ENCODE data around the gene SLC25A21.
"Not testable (repeated sequence)": the region's sequence is repeated elsewhere in the genome, so short reads cannot be mapped to it uniquely, and the experiment has no call there.

Gene SLC25A21

DNA sequence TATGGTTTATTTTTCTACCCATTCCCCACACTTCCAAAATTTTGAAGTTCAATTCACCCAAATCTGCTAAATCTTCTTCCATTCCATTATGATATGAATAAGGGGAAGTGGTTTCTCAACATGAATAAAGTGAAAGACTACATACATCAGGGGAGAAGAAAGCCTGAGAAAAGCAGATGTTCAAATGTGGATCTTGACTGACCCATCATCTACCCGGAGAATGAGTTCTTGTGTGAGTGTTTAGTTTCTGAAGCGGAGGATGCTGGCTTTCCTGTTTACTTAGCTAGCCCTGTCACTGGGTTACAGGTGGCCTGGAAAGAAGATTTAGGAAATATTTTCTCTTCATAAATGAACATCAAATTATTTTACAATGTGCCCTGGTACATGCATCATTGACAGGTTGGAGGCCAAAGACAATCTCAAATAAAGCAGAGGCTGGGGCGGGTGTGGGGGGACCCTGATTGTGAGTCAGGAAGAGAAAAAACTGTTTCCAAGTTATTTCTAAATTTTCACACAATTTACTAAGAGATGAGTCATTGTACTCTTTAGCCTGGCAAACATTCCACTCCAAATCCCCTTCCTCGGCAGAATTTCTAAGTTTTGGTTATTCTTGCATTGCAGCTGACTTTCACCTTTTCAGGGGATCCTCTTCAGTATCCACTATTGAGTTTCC is 135.6 kb downstream of the SLC25A21 start:
- DNase-seq, result no peak

GRCh38 chr14:37035401-37035800 is 137.0 kb downstream of the SLC25A21 start:
- DNase-seq, result no peak

DNA sequence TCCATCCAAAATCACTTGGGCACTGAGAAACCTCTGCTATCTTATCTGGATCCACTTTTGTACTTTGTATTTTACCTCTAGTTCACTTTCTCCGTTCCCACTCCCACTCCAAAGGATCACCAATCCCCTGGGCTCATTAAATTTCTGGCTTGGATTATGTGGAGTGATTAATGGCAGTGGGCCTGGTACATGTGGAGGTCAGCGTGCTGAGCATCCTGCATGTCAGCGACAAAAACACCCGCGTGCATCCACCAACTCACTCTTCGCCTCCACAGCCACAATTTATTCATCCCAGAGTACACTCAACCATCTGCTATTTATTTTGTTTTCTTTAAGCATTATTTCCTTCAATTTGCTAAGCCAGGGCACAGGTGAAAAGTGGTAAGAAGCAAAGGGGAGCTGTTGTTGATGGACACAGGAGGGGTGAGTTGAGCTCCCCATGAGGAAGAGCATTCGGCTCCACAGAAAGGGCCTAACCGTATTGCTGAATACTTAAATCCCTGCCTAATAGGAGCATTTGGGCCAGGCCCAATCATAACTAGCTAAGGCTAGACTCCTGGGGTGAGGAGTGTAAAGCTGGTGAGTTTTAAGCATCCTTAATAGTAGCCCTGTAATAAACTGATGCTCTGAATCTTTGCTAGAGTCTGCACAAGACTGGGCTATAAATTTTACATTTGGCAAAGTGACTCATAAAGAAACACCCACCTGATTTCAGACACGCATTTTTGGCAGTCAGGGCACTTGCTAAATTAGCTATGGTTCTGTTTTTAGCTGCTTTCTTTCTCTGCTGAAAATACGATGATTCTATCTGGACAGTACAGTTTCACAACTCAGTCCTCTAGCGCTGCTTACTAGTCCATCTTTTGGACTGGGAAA is 137.8 kb downstream of the SLC25A21 start:
- DNase-seq, result no peak

DNA sequence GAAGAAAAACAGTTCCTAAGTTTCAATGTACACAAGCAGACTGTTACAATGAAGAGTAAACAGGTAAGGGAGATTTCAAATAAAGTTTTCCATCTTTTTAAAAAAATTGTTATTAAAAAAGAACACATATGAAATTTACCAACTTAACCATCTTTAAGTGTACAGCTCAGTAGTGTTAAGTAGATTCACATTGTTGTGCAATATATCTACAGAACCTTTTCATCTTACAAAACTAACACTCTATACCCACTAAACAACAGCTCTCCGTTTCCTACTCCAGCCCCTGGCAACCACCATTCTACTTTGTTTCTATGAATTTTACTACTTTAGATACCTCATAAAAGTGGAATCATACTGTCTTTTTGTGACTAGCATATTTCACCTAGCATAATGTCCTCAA is 139.5 kb downstream of the SLC25A21 start:
- no peak for DNase-seq

DNA sequence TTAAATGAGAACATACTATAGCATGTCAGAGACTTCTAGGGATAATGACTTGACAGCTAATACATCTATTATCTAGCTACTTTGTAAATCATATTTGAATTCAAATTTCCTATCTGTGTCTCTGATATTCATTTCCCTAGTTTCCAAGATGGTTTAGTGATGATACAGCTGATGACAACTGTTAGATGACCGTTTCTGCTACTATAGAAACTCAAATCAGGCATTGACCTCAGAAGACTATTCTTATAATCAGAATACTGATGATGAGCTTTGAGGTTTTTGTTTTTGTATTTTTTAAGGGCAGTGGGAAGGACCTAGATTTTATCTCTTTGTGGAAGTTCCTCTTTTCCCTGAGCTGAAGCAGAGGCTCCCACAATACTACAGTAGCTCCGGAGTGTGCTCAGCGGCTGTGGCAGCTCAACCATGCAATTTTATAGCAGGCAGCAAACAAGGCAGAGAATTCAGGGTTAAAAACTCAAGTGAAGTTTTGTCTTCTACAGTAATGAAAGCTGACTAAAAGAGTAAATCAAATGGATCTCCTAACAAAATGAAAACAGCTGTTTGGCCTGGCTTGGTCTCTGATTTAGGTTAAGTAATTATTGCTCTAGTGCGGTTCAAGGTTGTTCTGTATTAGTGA is 145.1 kb downstream of the SLC25A21 start:
- no peak for DNase-seq

GRCh38 chr14:37023875-37024565 is 148.4 kb downstream of the SLC25A21 start:
- no peak for DNase-seq

DNA sequence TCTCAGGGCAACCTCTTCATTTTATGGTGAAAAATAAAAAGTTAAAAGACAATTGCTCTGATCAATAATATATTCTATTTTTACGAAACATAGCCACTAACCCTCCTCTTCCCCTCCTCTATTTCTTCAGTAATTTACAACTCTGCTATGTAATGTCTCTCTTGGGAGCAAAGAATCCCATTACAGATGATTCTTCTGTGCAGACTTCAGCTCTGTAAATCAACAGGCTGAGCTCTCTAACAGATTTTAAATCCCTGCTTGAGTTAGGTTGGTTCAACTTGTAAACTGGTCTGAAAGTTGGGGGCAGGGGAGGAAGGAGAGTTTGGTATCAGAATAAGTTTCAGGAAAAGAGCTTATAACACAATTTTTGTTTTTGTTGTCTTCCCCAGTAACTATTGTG is 151.0 kb downstream of the SLC25A21 start:
- DNase-seq, result no peak

DNA sequence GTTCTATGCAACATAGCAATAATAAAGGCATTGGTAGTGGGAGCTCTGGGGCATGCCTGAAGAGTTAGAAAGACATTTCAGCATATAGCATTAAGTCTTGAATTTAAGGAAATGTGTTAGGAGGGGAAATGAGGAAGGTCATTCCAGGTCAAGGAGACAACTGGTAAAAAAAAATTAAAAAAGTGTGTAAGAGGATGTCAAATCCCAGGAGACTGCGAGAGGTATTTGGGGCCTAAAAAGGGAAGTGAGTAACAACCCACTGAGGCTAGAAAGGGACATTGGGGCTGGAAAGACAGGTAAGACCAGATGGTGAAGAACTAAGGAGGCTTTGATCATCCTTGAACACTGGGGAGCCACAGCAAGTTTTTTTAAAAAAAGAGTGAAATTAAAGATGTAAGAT is 152.9 kb downstream of the SLC25A21 start:
- DNase-seq, result no peak

GRCh38 chr14:37018571-37019240 is 153.7 kb downstream of the SLC25A21 start:
- no peak for DNase-seq

DNA sequence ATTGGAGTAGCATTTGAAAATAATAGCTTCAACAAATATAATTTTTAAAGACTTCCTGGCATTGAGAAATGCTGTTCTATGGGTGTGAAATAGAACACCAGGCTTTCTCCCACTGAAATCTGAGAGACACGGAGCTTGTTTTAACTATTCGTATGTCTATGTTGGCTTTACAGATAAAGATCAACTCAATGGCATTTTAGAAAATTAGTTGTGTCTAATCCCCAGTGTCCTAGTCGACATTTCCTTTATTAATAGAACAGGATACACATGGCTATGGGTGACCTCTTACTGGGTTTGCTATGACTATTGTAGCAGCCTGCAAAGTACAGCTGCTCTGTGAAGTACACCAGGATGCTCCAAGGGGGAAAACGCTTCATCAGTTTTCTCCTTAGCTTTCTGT is 159.3 kb downstream of the SLC25A21 start:
- DNase-seq, result no peak

- no peak for DNase-seq
These were observed 173.7 kb downstream of the SLC25A21 start for GRCh38 chr14:36998686-36999085.

GRCh38 chr14:36997843-36998242 is 174.6 kb downstream of the SLC25A21 start:
- no peak for DNase-seq

DNA sequence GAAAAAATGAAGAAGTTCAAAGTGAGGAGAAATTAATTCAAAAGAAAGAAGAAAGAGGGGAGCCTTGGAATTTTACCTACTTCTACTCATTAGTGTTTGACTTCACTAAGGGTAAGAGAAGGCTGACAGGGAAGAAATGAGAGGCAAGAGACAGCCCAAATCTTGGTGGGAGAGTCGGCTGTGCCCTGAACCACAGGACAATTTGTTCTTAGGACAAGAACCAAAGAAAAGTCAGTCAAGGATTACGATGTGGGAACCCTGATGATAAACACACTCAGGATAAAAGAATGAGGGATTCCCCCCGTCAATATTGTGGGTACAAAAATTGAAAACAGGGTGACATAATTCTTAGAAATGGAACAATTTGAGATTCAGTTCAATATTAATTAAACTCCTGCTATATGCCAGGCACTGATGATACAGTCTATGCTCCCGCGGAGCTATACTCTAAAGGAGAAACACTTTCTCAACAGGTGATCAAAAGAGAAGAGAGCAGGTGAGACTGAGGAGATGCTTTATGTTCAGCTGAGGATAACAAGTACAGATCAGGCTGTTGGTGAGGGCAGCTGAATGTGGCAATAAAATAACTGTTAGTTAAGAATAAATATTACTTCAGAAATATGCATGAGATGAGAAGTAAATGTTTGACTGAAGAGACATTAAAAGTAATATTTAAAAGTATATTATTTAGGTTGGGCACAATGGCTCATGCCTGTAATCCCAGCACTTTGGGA is 175.4 kb downstream of the SLC25A21 start:
- DNase-seq, result no peak

GRCh38 chr14:36996133-36996856 is 176.1 kb downstream of the SLC25A21 start:
- DNase-seq, result no peak

DNA sequence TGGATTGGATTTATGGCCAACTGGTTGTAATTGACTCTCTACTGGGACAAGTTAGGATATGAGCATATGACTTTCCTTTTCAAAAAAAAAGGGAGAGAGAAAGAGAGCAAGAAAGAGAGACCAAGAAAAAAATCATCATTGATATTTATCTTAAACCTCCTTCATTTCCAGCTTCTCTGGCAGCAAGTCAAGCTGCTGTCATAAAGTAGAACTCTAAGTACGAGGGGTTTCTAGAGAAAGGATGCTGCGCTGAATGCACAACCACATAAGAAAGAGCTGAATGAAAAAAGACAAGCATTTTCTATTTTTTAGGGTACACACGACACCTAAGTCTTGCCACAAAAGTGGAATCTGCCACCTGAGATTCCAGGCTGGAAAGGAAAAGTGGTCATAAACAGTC is 182.6 kb downstream of the SLC25A21 start:
- no peak for DNase-seq

DNA sequence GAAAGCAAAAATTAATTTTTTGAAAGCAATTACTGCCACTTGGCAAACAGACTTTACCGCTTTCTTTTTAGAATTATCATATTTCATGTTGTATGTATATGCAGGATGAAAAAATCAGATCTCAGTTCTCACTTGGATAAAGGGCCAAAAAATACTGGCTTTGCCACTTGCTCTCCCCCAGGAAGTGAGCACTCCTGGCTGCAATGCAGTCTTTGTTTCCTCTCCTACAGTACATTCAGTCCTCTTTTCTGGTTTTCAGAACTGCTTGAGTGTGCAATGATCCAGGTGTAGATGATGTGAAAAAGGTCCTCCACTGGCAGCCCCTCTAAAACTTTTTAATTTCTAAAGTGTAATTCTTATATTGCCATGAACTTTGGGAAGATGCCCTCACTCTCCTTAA is 183.4 kb downstream of the SLC25A21 start:
- DNase-seq, result no peak

DNA sequence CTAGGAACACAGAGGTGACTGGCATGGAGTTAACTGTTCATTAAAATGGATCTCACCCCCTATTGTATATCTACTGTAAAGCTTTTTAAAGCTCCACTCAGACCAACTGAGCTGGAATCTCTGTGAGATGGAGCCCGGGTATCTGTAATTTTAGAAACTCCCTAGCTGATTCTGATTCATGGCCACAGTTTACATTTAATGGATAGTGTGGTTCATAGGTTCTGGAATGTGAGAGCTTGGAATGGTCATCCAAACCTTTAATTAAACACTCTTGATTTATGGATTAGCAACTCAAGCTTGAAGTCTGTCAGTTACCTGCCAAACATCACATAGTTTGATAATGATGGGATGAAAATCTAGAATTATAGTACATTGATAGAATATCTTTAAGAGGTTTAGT is 183.8 kb downstream of the SLC25A21 start:
- DNase-seq, result no peak

DNA sequence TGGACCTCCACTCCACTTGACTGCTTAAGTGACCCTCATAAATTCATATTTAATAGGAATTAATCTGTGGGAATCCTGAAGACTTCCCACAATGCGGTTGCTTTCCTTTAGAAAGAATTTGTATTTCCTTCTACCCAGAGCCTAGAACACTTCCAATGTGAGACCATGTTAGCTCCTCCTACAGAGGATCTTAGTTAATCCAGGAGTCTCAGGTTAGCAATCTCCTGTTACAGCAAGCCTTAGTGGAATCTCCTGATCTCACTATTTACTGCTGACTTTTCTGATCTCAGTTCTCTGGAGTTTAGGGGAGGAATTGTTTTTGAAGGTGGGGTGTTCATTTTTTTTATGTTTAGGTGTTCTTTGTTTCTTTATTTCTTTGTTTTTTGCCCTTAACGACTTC is 186.0 kb downstream of the SLC25A21 start:
- DNase-seq, result no peak

- no peak for DNase-seq
These were observed 190.4 kb downstream of the SLC25A21 start for GRCh38 chr14:36981832-36982529.

- not testable (repeated sequence) for DNase-seq
These were observed 192.0 kb downstream of the SLC25A21 start for GRCh38 chr14:36980413-36980812.

DNA sequence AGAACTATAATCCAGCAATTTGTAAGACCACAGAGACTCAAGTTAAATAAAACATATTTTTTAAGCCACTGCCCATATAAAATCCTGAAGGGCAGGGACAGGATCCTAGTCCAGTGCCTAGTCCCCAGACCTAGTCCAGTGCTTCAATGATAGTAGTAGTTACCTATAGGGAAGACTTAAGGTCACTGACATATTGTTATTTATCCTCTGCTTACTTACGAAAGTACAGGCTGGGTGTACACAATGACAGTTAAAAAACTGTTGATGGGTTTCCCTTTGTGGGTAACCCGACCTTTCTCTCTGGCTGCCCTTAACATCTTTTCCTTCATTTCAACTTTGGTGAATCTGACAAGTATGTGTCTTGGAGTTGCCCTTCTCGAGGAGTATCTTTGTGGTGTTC is 192.5 kb downstream of the SLC25A21 start:
- no peak for DNase-seq

Measured in activated effector memory CD4-positive, alpha-beta T cell treated with Interleukin-2 at 50 U/mL for 16 hours (primary cell).